Loucy (cell line): Measurements from ENCODE around the gene PCDHGB5.

Source experiments
- EZH2phosphoT487 ChIP-seq: fragments of 200-600 bp; IDR thresholded peaks from 2 replicates; pipeline ENCODE4 v1.6.1; 2018; ENCODE audit warnings: antibody characterized with exemption, mild to moderate bottlenecking, moderate library complexity, borderline replicate concordance
- TF ChIP-seq, protein P1 (sequence below): fragments of 200-600 bp; sonication (generic); conservative IDR thresholded peaks from 2 replicates; pipeline ENCODE4 v1.5.1; 2014; ENCODE audit warnings: mild to moderate bottlenecking, antibody characterized with exemption, low read length

DNA sequence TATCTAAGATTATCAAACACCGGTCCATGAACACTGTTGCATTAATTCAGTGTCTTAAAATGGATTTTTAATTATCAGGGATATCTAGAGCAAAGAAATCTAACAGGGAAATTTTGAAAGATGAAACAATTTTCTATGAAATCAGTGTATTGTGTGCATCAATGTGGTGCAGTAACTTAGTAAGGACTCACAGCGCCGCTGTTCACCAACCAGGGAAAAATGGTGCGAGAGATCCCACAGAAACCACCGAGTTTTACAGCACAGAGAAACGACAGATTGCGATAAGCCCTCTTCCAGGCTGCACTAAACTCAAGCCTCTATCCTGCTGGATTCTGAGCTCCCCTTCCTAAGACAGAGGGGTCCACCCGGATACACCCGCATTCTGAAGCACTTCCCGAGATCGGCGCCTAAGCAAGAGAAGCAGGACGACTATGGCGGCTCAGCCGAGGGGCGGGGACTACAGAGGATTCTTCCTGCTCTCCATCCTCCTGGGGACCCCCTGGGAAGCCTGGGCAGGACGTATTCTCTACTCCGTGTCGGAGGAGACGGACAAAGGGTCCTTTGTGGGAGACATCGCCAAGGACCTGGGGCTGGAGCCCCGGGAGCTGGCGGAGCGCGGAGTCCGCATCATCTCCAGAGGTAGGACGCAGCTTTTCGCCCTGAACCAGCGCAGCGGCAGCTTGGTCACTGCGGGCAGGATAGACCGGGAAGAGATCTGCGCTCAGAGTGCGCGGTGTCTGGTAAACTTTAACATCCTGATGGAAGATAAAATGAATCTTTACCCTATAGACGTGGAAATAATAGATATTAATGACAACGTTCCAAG, 15.1 kb upstream of the PCDHGB5 start, which contains the start of gene PCDHGA7:
- TF ChIP-seq, protein P1, sequence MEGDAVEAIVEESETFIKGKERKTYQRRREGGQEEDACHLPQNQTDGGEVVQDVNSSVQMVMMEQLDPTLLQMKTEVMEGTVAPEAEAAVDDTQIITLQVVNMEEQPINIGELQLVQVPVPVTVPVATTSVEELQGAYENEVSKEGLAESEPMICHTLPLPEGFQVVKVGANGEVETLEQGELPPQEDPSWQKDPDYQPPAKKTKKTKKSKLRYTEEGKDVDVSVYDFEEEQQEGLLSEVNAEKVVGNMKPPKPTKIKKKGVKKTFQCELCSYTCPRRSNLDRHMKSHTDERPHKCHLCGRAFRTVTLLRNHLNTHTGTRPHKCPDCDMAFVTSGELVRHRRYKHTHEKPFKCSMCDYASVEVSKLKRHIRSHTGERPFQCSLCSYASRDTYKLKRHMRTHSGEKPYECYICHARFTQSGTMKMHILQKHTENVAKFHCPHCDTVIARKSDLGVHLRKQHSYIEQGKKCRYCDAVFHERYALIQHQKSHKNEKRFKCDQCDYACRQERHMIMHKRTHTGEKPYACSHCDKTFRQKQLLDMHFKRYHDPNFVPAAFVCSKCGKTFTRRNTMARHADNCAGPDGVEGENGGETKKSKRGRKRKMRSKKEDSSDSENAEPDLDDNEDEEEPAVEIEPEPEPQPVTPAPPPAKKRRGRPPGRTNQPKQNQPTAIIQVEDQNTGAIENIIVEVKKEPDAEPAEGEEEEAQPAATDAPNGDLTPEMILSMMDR, result no peak
- no peak for TF ChIP-seq EZH2phosphoT487
